ENCODE results near the gene IMPG1. TPM values are rescaled to one million over a fixed set of nuclear protein-coding genes. Genes with fewer than 3 reads are reported as not detected.

Gene IMPG1
- total RNA-seq (2022) (not detected in 2 replicates), Bru-seq, nascent RNA (not detected), BruChase-seq, experiment 1, labeled RNA remaining after a 6-hour chase (not detected), BruChase-seq, experiment 2, labeled RNA remaining after a 2-hour chase (percentile 0 among the genes with signal in this experiment)
- long read RNA-seq: 0 reads

DNA sequence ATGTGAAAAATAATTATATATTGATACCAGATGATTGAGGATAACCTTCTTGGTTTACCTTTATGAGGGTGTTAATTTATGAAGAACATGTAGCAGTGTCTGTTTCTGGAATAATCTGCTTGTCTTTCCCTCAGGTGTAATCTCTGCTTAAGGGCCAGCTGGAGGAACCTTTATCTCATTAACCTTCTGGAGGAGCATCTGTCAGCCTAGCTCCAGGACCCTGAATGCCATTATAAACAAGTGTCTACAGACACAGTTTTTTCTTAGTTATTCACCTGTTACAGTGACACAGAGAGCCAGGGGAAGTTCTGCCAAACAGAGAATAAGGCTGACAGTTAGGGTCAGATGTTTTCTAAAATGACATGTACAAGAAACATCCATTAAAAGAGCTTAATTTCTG lies at the start of gene IMPG1:
TSS of gene IMPG1 (minus strand) at position 101 of the 400 bp plus-strand sequence. CDS start 174 bp downstream, outside the sequence.
- Mint-ChIP-seq H3K4me3 (ENCODE audit: low read depth, unreplicated experiment) (no peak within 1 kb of the TSS), H3K27ac (ENCODE audit: unreplicated experiment) (no peak within 1 kb of the TSS), H3K27me3 (ENCODE audit: unreplicated experiment) (peaks cover 6% of the 10 kb centered on the region), H3K4me1 (ENCODE audit: low read depth, unreplicated experiment) (no peaks in the 10 kb centered on the region), H3K9me3 (ENCODE audit: low read depth, unreplicated experiment) (no peaks in the 10 kb centered on the region), H3K36me3 (ENCODE audit: insufficient read depth, unreplicated experiment) (no peaks in the 10 kb centered on the region)
- DNase-seq: no peak
- CTCF ChIA-PET: no interaction called here
- TF ChIP-seq, protein P1, sequence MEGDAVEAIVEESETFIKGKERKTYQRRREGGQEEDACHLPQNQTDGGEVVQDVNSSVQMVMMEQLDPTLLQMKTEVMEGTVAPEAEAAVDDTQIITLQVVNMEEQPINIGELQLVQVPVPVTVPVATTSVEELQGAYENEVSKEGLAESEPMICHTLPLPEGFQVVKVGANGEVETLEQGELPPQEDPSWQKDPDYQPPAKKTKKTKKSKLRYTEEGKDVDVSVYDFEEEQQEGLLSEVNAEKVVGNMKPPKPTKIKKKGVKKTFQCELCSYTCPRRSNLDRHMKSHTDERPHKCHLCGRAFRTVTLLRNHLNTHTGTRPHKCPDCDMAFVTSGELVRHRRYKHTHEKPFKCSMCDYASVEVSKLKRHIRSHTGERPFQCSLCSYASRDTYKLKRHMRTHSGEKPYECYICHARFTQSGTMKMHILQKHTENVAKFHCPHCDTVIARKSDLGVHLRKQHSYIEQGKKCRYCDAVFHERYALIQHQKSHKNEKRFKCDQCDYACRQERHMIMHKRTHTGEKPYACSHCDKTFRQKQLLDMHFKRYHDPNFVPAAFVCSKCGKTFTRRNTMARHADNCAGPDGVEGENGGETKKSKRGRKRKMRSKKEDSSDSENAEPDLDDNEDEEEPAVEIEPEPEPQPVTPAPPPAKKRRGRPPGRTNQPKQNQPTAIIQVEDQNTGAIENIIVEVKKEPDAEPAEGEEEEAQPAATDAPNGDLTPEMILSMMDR (IDR thresholded peaks at IDR 0.05; ENCODE audit: unreplicated experiment): no peak
- intact Hi-C loops (cut with micrococcal nuclease; ENCODE audit: unreplicated experiment): no loop called here
- no TSS peak for BruUV-seq (replicated peaks)

GRCh38 chr6:76120302-76120701 lies 47.8 kb upstream of the IMPG1 start:
- TF ChIP-seq, protein P1 (IDR thresholded peaks at IDR 0.05; ENCODE audit: unreplicated experiment): no peak
- H3K9me3 Mint-ChIP-seq (ENCODE audit: low read depth, unreplicated experiment): peaks cover 7% of the 10 kb centered on the region
- intact Hi-C loops (cut with micrococcal nuclease; ENCODE audit: unreplicated experiment): no loop called here
- no peaks in the 10 kb centered on the region for H3K4me1 Mint-ChIP-seq (ENCODE audit: low read depth, unreplicated experiment)
- H3K36me3 Mint-ChIP-seq (ENCODE audit: insufficient read depth, unreplicated experiment): no peaks in the 10 kb centered on the region
- no peak for DNase-seq
- H3K4me3 Mint-ChIP-seq (ENCODE audit: low read depth, unreplicated experiment): no peak overlapping the region
- peaks cover 22% of the 10 kb centered on the region for H3K27me3 Mint-ChIP-seq (ENCODE audit: unreplicated experiment)
- CTCF ChIA-PET: no interaction called here
- BruUV-seq (replicated peaks): no TSS peak
- H3K27ac Mint-ChIP-seq (ENCODE audit: unreplicated experiment): no peak overlapping the region

- peaks cover 7% of the 10 kb centered on the region for H3K27me3 Mint-ChIP-seq (ENCODE audit: unreplicated experiment)
- no peak for DNase-seq
- TF ChIP-seq, protein P1 (IDR thresholded peaks at IDR 0.05; ENCODE audit: unreplicated experiment): no peak
- no peak overlapping the region for H3K4me3 Mint-ChIP-seq (ENCODE audit: low read depth, unreplicated experiment)
- H3K27ac Mint-ChIP-seq (ENCODE audit: unreplicated experiment): no peak overlapping the region
- H3K9me3 Mint-ChIP-seq (ENCODE audit: low read depth, unreplicated experiment): no peaks in the 10 kb centered on the region
- intact Hi-C loops (cut with micrococcal nuclease; ENCODE audit: unreplicated experiment): no loop called here
- no peaks in the 10 kb centered on the region for H3K36me3 Mint-ChIP-seq (ENCODE audit: insufficient read depth, unreplicated experiment)
- no TSS peak for BruUV-seq (replicated peaks)
- no peaks in the 10 kb centered on the region for H3K4me1 Mint-ChIP-seq (ENCODE audit: low read depth, unreplicated experiment)
- CTCF ChIA-PET: no interaction called here
These were observed 819 bp upstream of the IMPG1 start for GRCh38 chr6:76073281-76073680.

GRCh38 chr6:76057469-76057868 lies 15.0 kb downstream of the IMPG1 start:
- TF ChIP-seq, protein P1 (IDR thresholded peaks at IDR 0.05; ENCODE audit: unreplicated experiment): no peak

More at GRCh38 chr6:76057469-76057868, 15.0 kb downstream of the IMPG1 start:
- H3K4me3 Mint-ChIP-seq (ENCODE audit: low read depth, unreplicated experiment): no peak overlapping the region
- H3K27ac Mint-ChIP-seq (ENCODE audit: unreplicated experiment): no peak overlapping the region
- intact Hi-C loops (cut with micrococcal nuclease; ENCODE audit: unreplicated experiment): no loop called here
- H3K9me3 Mint-ChIP-seq (ENCODE audit: low read depth, unreplicated experiment): no peaks in the 10 kb centered on the region
- no peaks in the 10 kb centered on the region for H3K4me1 Mint-ChIP-seq (ENCODE audit: low read depth, unreplicated experiment)
- peaks cover 31% of the 10 kb centered on the region for H3K27me3 Mint-ChIP-seq (ENCODE audit: unreplicated experiment)
- CTCF ChIA-PET: no interaction called here
- no peak for DNase-seq
- no peaks in the 10 kb centered on the region for H3K36me3 Mint-ChIP-seq (ENCODE audit: insufficient read depth, unreplicated experiment)
- BruUV-seq (replicated peaks): no TSS peak
